Islet of Langerhans (tissue), 1 donor: Measurements from ENCODE around the gene SNTN.
"Not testable (repeated sequence)": the region's sequence is repeated elsewhere in the genome, so short reads cannot be mapped to it uniquely, and the experiment has no call there.

Source experiments
- FAIRE-seq: peaks from one replicate; lab custom pipeline; 2011; peaks lifted over from hg19 to GRCh38; lab: Jason Lieb, UNC

SNTN gene

GRCh38 chr3:63652066-63652725 lies at the start of gene SNTN:
SNTN (plus strand) TSS chr3:63652675; CDS start chr3:63652688, 13 bp downstream.
- no peak for FAIRE-seq

GRCh38 chr3:63607716-63608115 lies 44.8 kb upstream of the SNTN start:
- FAIRE-seq, result no peak

GRCh38 chr3:63609408-63609807 lies 43.1 kb upstream of the SNTN start:
- no peak for FAIRE-seq

GRCh38 chr3:63609834-63610233 lies 42.6 kb upstream of the SNTN start:
- no peak for FAIRE-seq

GRCh38 chr3:63611382-63611781 lies 41.1 kb upstream of the SNTN start:
- no peak for FAIRE-seq

- no peak for FAIRE-seq
Observed at GRCh38 chr3:63613561-63613960, 38.9 kb upstream of the SNTN start.

GRCh38 chr3:63617391-63617790 lies 35.1 kb upstream of the SNTN start:
- no peak for FAIRE-seq

- FAIRE-seq, result no peak
Observed at GRCh38 chr3:63624941-63625560, 27.4 kb upstream of the SNTN start.

GRCh38 chr3:63631670-63632069 lies 20.8 kb upstream of the SNTN start:
- FAIRE-seq, result no peak

GRCh38 chr3:63635186-63635585 lies 17.3 kb upstream of the SNTN start:
- FAIRE-seq, result no peak

- FAIRE-seq, result no peak
Observed at GRCh38 chr3:63639806-63640205, 12.7 kb upstream of the SNTN start.

- FAIRE-seq, result no peak
Observed at GRCh38 chr3:63642488-63642887, 10.0 kb upstream of the SNTN start.

- no peak for FAIRE-seq
Observed at GRCh38 chr3:63644212-63644797, 8.2 kb upstream of the SNTN start.

- not testable (repeated sequence) for FAIRE-seq
Observed at GRCh38 chr3:63644928-63645781, 7.3 kb upstream of the SNTN start.

- no peak for FAIRE-seq
Observed at GRCh38 chr3:63654211-63654610, 1.7 kb downstream of the SNTN start.

- FAIRE-seq, result no peak
Observed at GRCh38 chr3:63654931-63655330, 2.5 kb downstream of the SNTN start.

- FAIRE-seq, result no peak
Observed at GRCh38 chr3:63655519-63655918, 3.0 kb downstream of the SNTN start.

GRCh38 chr3:63656786-63657185 lies 4.3 kb downstream of the SNTN start:
- no peak for FAIRE-seq

- no peak for FAIRE-seq
Observed at GRCh38 chr3:63661242-63661641, 8.8 kb downstream of the SNTN start.

GRCh38 chr3:63662011-63662410 lies 9.5 kb downstream of the SNTN start:
- no peak for FAIRE-seq

GRCh38 chr3:63662500-63662899 lies 10.0 kb downstream of the SNTN start:
- no peak for FAIRE-seq

- no peak for FAIRE-seq
Observed at GRCh38 chr3:63670544-63670943, 18.1 kb downstream of the SNTN start.

- no peak for FAIRE-seq
Observed at GRCh38 chr3:63673111-63673510, 20.6 kb downstream of the SNTN start.
